Neural progenitor cell (in vitro differentiated cells): ENCODE results near the gene OR1A1. TPM values are rescaled to one million over a fixed set of nuclear protein-coding genes. Genes with fewer than 3 reads are reported as not detected.

Experiments
- DNase-seq: peaks from one replicate; pipeline ENCODE4 v3.0.0-alpha.2; 2016; ENCODE audit warnings: low spot score
- H2AFZ ChIP-seq: fragments of 200-600 bp; sonication (generic); replicated peaks from 2 replicates; pipeline ENCODE4 v1.6.1; 2016; ENCODE audit warnings: antibody characterized with exemption
- H3F3A ChIP-seq: fragments of 200-600 bp; sonication (generic); 2 replicates; pipeline ENCODE4 v1.6.1; 2016; ENCODE audit warnings: antibody characterized with exemption, low read depth
- H3K27ac ChIP-seq: fragments of 200-600 bp; sonication (generic); 2 replicates; pipeline ENCODE4 v1.5.1; 2016; ENCODE audit warnings: mild to moderate bottlenecking
- H3K27me3 ChIP-seq: fragments of 200-600 bp; sonication (generic); 2 replicates; pipeline ENCODE4 v1.6.1; 2016; ENCODE audit warnings: mild to moderate bottlenecking, moderate library complexity
- H3K36me3 ChIP-seq: fragments of 200-600 bp; sonication (generic); 2 replicates; pipeline ENCODE4 v1.5.1; 2016
- H3K4me1 ChIP-seq: fragments of 200-600 bp; sonication (generic); 2 replicates; pipeline ENCODE4 v1.6.1; 2016; ENCODE audit warnings: mixed run types
- H3K4me2 ChIP-seq: fragments of 200-600 bp; sonication (generic); 2 replicates; pipeline ENCODE4 v1.6.1; 2016
- H3K4me3 ChIP-seq: fragments of 200-600 bp; sonication (generic); 2 replicates; pipeline ENCODE4 v1.5.1; 2016
- H3K79me2 ChIP-seq: fragments of 200-600 bp; sonication (generic); 2 replicates; pipeline ENCODE4 v1.6.1; 2016; ENCODE audit warnings: low read depth
- H3K9ac ChIP-seq: fragments of 200-600 bp; sonication (generic); 2 replicates; pipeline ENCODE4 v1.6.1; 2016
- H3K9me3 ChIP-seq: fragments of 200-600 bp; sonication (generic); 2 replicates; pipeline ENCODE4 v1.5.1; 2016; ENCODE audit warnings: low read depth
- H4K20me1 ChIP-seq: fragments of 200-600 bp; sonication (generic); 2 replicates; pipeline ENCODE4 v1.6.1; 2016; ENCODE audit warnings: low read depth
- H3K27ac Mint-ChIP-seq: 3 replicates; pipeline ENCODE4 v1.8.0; 2021; ENCODE audit warnings: mixed read lengths
- H3K27me3 Mint-ChIP-seq: 2 replicates; pipeline ENCODE4 v1.8.0; 2022; ENCODE audit warnings: low read depth, mild to moderate bottlenecking, inconsistent platforms, moderate library complexity, mixed read lengths; ENCODE audit not compliant: insufficient read depth
- H3K36me3 Mint-ChIP-seq: 3 replicates; pipeline ENCODE4 v1.8.0; 2021; ENCODE audit warnings: mixed read lengths
- H3K4me1 Mint-ChIP-seq: 3 replicates; pipeline ENCODE4 v1.8.0; 2021; ENCODE audit warnings: mixed read lengths
- H3K4me3 Mint-ChIP-seq: 3 replicates; pipeline ENCODE4 v1.8.0; 2021; ENCODE audit warnings: mild to moderate bottlenecking, moderate library complexity, mixed read lengths
- H3K9me3 Mint-ChIP-seq: 3 replicates; pipeline ENCODE4 v1.8.0; 2020; ENCODE audit warnings: mixed read lengths
- CTCF ChIP-seq: fragments of 200-600 bp; sonication (generic); IDR thresholded peaks from 2 replicates; pipeline ENCODE4 v1.5.1; 2017; ENCODE audit warnings: antibody characterized with exemption, mild to moderate bottlenecking
- EZH2 ChIP-seq: fragments of 200-600 bp; sonication (generic); IDR thresholded peaks from 2 replicates; pipeline ENCODE4 v1.6.1; 2017; ENCODE audit warnings: antibody characterized with exemption, mild to moderate bottlenecking, moderate library complexity
- EZH2phosphoT487 ChIP-seq: fragments of 200-600 bp; sonication (generic); IDR thresholded peaks from 2 replicates; pipeline ENCODE4 v1.6.1; 2017; ENCODE audit warnings: antibody characterized with exemption
- total RNA-seq: library from RNA; depleted of rRNA; stranded (reverse); fragments of >200 nt; gene quantifications from 2 replicates; pipeline ENCODE4 v1.2.3, GENCODE V29; 2015; ENCODE audit warnings: low replicate concordance

OR1A1 gene
- total RNA-seq, 1 donor from 2014 or later, result not detected

- DNase-seq, result no peak
- H3K4me1 ChIP-seq, result no peaks in the 10 kb centered on the region
- H3K79me2 ChIP-seq, result no peaks in the 10 kb centered on the region
- no peak overlapping the region for H3K4me3 ChIP-seq
- H3K4me2 ChIP-seq, result no peak overlapping the region
- no peaks in the 10 kb centered on the region for H3F3A ChIP-seq
- no peaks in the 10 kb centered on the region for H3K9me3 ChIP-seq
- H2AFZ ChIP-seq, result no peak overlapping the region
- no peak overlapping the region for H3K27ac ChIP-seq
- H3K36me3 ChIP-seq, result no peaks in the 10 kb centered on the region
- Mint-ChIP-seq H3K4me1 (no peaks in the 10 kb centered on the region), H3K27ac (no peak overlapping the region), H3K4me3 (no peak overlapping the region), H3K9me3 (peaks cover 3% of the 10 kb centered on the region), H3K27me3 (peaks cover 17% of the 10 kb centered on the region), H3K36me3 (no peaks in the 10 kb centered on the region)
- no peaks in the 10 kb centered on the region for H3K27me3 ChIP-seq
- no peaks in the 10 kb centered on the region for H4K20me1 ChIP-seq
- no peak overlapping the region for H3K9ac ChIP-seq
- TF ChIP-seq CTCF (no peak), EZH2 (no peak), EZH2phosphoT487 (no peak)
Observed at GRCh38 chr17:3260163-3260562, 52.7 kb downstream of the OR1A1 start.

DNA sequence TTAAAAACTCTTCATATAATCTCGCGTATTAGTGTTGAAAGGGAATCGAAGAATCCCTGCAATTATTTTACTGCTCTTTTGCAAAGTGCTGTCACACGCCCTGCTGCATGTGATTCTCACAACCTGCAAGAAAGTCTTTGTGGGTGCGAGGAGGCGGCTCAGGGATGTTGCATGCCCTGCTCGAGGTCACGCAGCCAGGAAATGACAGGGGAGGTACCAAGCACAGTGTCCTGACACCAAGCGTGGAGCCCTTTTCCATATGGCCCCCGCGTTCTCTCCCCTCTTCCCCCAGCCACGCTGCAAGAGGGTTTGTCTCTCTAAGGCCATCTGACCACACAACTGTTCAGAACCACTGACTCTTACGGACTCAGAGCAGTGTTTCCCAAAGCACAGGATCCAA, 53.1 kb downstream of the OR1A1 start:
- H3K27me3 Mint-ChIP-seq, result peaks cover 17% of the 10 kb centered on the region

More for the DNA sequence above, 53.1 kb downstream of the OR1A1 start:
- no peak overlapping the region for H3K4me3 ChIP-seq
- no peaks in the 10 kb centered on the region for H3K4me1 Mint-ChIP-seq
- peaks cover 3% of the 10 kb centered on the region for H3K9me3 Mint-ChIP-seq
- H4K20me1 ChIP-seq, result no peaks in the 10 kb centered on the region
- no peak overlapping the region for H3K4me3 Mint-ChIP-seq
- no peaks in the 10 kb centered on the region for H3K36me3 ChIP-seq
- no peaks in the 10 kb centered on the region for H3K9me3 ChIP-seq
- H3K27ac ChIP-seq, result no peak overlapping the region
- no peaks in the 10 kb centered on the region for H3K27me3 ChIP-seq
- no peak for TF ChIP-seq EZH2phosphoT487
- TF ChIP-seq CTCF, result no peak
- no peak for TF ChIP-seq EZH2
- no peak overlapping the region for H3K9ac ChIP-seq
- H3K36me3 Mint-ChIP-seq, result no peaks in the 10 kb centered on the region
- no peak overlapping the region for H3K4me2 ChIP-seq
- H3F3A ChIP-seq, result no peaks in the 10 kb centered on the region
- no peak overlapping the region for H2AFZ ChIP-seq
- H3K27ac Mint-ChIP-seq, result no peak overlapping the region
- no peaks in the 10 kb centered on the region for H3K79me2 ChIP-seq
- H3K4me1 ChIP-seq, result no peaks in the 10 kb centered on the region
- DNase-seq, result no peak

Other genes with a start within 250 kb of the OR1A1 start
- not detected in 2 replicates for gene OR1D5, start 144.1 kb upstream of the OR1A1 start, total RNA-seq
- not detected in 2 replicates for gene OR1D2, start 103.2 kb upstream of the OR1A1 start, total RNA-seq
- not detected in 2 replicates for gene OR1G1, start 80.1 kb upstream of the OR1A1 start, total RNA-seq
- gene OR1A2, start 10.1 kb upstream of the OR1A1 start, total RNA-seq, result not detected in 2 replicates
- not detected in 2 replicates for gene OR3A1, start 90.7 kb downstream of the OR1A1 start, total RNA-seq
- 0.15 TPM in 1 of 2 replicates, not detected in the other for gene OR3A2, start 178.6 kb downstream of the OR1A1 start, total RNA-seq
- not detected in 2 replicates for gene OR1E1, start 190.7 kb downstream of the OR1A1 start, total RNA-seq
- not detected in 2 replicates for gene OR3A3, start 203.7 kb downstream of the OR1A1 start, total RNA-seq
- not detected in 2 replicates for gene OR1E2, start 226.2 kb downstream of the OR1A1 start, total RNA-seq